Thyroid gland (tissue), 4 donors: Measurements from ENCODE around the gene ANKRD53. TPM values are rescaled to one million over a fixed set of nuclear protein-coding genes. Genes with fewer than 3 reads are reported as not detected.

Source experiments
- DNase-seq, 2 donors: peaks; one replicate each; pipeline ENCODE4 v3.0.0-alpha.2; 2019
- H3K27ac ChIP-seq, 3 donors: fragments of 200-600 bp; sonication (generic); 1 replicate in 2 of 3; 2 replicates in 1 of 3; pipeline ENCODE4 v1.5.1; 2016 to 2019; ENCODE audit warnings: mild to moderate bottlenecking in 1 of 3, moderate library complexity in 1 of 3
- H3K27me3 ChIP-seq: fragments of 200-600 bp; sonication (generic); one replicate; pipeline ENCODE4 v1.5.1; 2019
- H3K36me3 ChIP-seq, 2 donors: fragments of 200-600 bp; sonication (generic); one replicate each; pipeline ENCODE4 v1.5.1; 2016 to 2019
- H3K4me1 ChIP-seq, 2 donors: fragments of 200-600 bp; sonication (generic); one replicate each; pipeline ENCODE4 v1.5.1; 2017 to 2019
- H3K4me3 ChIP-seq, 3 donors: fragments of 200-600 bp; sonication (generic); replicated peaks in 1 of 3; 1 replicate in 2 of 3; 2 replicates in 1 of 3; pipeline ENCODE4 v1.5.1; 2016; ENCODE audit warnings: mild to moderate bottlenecking in 1 of 3
- H3K9me3 ChIP-seq: fragments of 200-600 bp; sonication (generic); one replicate; pipeline ENCODE4 v1.5.1; 2017
- POLR2A ChIP-seq, 2 donors: fragments of 450-650 bp; IDR thresholded peaks; one replicate each; pipeline ENCODE4 v1.6.1; 2017; ENCODE audit warnings: antibody characterized with exemption in 2 of 2, mild to moderate bottlenecking in 2 of 2, moderate library complexity in 1 of 2
- WGBS, 2 donors: methylation state at CpG; one replicate each; pipeline ENCODE4 v1.1.5; 2017; 5-methylcytosine and 5-hydroxymethylcytosine counted together
- intact Hi-C: fragments of 100-400 bp; cut with DNase I; formaldehyde crosslinking; loops from one replicate; pipeline ENCODE4 v1.15.1; 2023
- total RNA-seq, 4 donors: library from RNA; depleted of rRNA; stranded (reverse); fragments of >200 nt; gene quantifications; one replicate each; pipeline ENCODE4 v1.2.3, GENCODE V29; 2016
- TF ChIP-seq, protein P1 (sequence below), 6 experiments: fragments of 200-600 bp in 3 of 6; fragments of 450-650 bp in 3 of 6; sonication (generic) in 3 of 6; IDR thresholded peaks; one replicate each; pipeline ENCODE4 v1.5.1; 2016 to 2019; ENCODE audit warnings: antibody characterized with exemption in 6 of 6, mild to moderate bottlenecking in 2 of 6, inconsistent platforms in 1 of 6, moderate library complexity in 1 of 6

The ANKRD53 gene
- total RNA-seq, 4 donors from 2014 or later = 1.5 to 4.3 (median 2.7) TPM

DNA sequence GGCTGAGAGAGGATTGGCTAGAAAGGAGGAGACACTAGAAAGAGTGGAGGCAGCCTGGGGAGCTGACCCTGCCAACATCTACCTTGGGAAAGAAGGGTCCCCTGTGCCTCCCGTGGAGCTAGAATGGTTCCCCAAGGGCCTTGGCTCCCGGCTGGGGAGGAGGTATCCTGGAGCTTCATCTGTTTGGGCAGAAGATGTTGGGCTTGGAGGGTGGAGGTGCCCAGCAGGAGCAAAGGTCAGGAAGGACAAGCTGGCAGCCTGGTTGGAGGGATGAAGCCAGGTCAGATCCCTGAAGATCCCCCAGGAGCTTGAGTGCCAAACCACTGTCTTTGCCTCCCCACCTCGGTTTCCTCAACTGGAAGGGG lies 39.9 kb upstream of the ANKRD53 start:
- intact Hi-C loops = no loop called here
- WGBS, 2 donors = 41 to 54% methylated on average over 3 of the region's 3 CpGs
- no peaks in the 10 kb centered on the region for H3K9me3 ChIP-seq
- no peaks in the 10 kb centered on the region for H3K4me1 ChIP-seq
- no peaks in the 10 kb centered on the region for H3K36me3 ChIP-seq
- no peak overlapping the region for H3K27ac ChIP-seq
- H3K27me3 ChIP-seq = no peaks in the 10 kb centered on the region
- TF ChIP-seq, protein P1, sequence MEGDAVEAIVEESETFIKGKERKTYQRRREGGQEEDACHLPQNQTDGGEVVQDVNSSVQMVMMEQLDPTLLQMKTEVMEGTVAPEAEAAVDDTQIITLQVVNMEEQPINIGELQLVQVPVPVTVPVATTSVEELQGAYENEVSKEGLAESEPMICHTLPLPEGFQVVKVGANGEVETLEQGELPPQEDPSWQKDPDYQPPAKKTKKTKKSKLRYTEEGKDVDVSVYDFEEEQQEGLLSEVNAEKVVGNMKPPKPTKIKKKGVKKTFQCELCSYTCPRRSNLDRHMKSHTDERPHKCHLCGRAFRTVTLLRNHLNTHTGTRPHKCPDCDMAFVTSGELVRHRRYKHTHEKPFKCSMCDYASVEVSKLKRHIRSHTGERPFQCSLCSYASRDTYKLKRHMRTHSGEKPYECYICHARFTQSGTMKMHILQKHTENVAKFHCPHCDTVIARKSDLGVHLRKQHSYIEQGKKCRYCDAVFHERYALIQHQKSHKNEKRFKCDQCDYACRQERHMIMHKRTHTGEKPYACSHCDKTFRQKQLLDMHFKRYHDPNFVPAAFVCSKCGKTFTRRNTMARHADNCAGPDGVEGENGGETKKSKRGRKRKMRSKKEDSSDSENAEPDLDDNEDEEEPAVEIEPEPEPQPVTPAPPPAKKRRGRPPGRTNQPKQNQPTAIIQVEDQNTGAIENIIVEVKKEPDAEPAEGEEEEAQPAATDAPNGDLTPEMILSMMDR (IDR thresholded peaks at IDR 0.05) = no peak
- no peak for TF ChIP-seq POLR2A (IDR thresholded peaks at IDR 0.05)
- no peak overlapping the region for H3K4me3 ChIP-seq
- no peak for DNase-seq

DNA sequence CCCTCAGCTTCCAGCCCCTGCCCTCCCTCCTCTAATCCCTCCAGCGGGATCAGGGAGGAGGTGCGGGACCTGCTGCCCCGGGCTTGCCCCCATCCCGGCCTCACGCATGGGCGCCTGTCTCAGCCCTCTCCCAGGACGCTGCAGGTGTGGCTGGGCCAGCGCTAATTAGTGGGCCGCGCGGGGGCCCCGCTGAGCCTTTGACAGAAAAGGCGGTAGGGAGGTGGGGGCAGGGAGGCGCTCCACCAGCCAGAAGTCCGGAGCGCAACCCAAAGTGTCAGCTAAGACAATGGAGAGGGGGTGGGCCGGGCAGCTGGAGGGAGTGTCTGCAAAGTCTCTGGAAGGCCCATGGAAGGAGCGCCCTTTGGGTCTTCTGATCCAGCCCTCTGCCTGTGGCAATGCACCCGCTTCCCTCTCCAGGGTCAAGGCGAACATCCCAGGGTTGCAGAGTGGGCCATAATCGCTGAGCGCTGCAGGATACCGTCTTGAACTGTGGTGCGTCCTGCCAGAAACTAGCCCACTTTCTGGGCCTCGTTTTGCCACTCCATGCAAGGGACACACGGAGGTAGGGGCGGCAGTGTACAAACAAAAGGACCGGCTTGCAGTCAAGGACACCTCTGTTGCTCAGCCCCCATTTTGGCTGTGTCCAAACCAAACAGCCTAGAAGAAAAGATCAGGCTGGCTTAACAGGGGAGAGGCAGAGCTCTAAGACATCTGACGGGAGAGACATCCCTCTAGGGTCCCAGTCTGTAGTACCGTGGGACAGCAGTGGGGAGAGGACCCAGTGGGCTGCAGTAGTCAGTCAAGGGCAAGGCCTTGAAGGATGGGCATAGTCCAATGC lies 39.2 kb upstream of the ANKRD53 start:
- Histone ChIP-seq H3K4me3 (no peak overlapping the region), H3K4me1 (no peaks in the 10 kb centered on the region), H3K27me3 (no peaks in the 10 kb centered on the region), H3K9me3 (no peaks in the 10 kb centered on the region), H3K36me3 (no peaks in the 10 kb centered on the region), H3K27ac (no peak overlapping the region)
- no peak for DNase-seq
- WGBS, 2 donors = 36 to 50% methylated on average over 13 to 16 of the region's 30 CpGs
- TF ChIP-seq, protein P1 (IDR thresholded peaks at IDR 0.05) = no peak
- intact Hi-C loops = no loop called here

DNA sequence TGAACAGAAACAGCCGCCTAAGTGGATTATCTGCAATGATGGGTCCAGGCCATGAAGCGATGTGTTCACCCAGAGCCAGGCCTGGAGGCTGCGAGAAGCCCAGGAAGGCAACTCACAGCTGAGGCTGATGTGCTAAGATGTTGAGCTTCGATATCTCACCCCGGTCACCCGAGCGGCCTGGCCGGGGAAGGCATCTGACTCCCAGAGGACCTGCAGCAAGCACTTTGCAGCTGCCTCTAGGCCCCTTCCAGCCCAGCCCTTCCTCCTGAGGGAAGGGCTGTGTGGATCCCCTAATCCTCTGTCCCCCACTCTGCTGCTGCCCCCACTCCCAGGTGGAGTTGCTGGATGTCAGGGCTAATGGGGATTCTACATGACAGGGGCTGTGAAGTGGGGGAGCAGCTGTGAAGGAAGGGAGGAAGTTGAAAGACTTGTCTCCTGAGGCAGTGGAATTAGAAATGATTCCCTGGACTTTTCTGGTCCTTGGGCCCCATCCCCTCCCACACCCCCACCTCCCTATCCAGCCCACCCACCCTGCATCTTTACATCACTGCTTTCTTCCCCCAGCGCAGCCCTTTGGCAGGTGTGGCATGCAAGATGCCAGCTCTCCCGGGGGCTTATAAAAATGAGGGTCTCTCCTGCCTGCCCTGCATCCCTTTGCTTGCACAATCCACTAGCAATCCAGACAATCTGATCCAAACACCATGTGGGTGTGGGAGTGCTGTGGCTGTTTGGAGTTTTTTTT lies 38.4 kb upstream of the ANKRD53 start:
- 86 to 92% methylated on average over 8 to 9 of the region's 10 CpGs for WGBS, 2 donors
- TF ChIP-seq POLR2A (IDR thresholded peaks at IDR 0.05) = no peak
- TF ChIP-seq, protein P1 (IDR thresholded peaks at IDR 0.05) = no peak
- Histone ChIP-seq H3K9me3 (no peaks in the 10 kb centered on the region), H3K27ac (no peak overlapping the region), H3K4me3 (no peak overlapping the region), H3K4me1 (no peaks in the 10 kb centered on the region), H3K27me3 (no peaks in the 10 kb centered on the region), H3K36me3 (no peaks in the 10 kb centered on the region)
- intact Hi-C loops = no loop called here
- no peak for DNase-seq

DNA sequence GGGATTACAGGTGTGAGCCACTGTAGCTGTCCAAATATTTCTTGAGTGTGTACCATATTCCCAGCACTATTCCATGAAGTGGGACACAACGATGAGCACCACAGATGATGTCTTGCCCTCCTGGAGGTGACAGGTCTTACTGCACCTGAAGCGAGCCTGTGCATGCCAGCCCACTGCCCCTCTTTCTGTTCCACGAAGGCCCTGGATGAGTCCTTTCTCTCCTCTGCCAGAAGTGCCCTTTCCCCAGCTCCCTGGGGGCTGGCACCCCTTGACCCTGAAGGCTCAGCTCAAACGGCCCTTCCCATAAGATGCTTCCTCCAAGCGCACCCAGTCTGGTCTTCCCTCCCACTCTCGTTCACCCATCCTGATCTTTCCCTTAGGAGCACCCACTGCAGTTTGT lies 37.2 kb upstream of the ANKRD53 start:
- Histone ChIP-seq H3K4me1 (no peaks in the 10 kb centered on the region), H3K27me3 (no peaks in the 10 kb centered on the region), H3K27ac (no peak overlapping the region), H3K36me3 (no peaks in the 10 kb centered on the region), H3K9me3 (no peaks in the 10 kb centered on the region), H3K4me3 (no peak overlapping the region)
- no peak for DNase-seq
- TF ChIP-seq, protein P1 (IDR thresholded peaks at IDR 0.05) = no peak
- TF ChIP-seq POLR2A (IDR thresholded peaks at IDR 0.05) = no peak
- intact Hi-C loops = no loop called here
- WGBS, 2 donors = 68 to 77% methylated on average over 6 of the region's 6 CpGs

DNA sequence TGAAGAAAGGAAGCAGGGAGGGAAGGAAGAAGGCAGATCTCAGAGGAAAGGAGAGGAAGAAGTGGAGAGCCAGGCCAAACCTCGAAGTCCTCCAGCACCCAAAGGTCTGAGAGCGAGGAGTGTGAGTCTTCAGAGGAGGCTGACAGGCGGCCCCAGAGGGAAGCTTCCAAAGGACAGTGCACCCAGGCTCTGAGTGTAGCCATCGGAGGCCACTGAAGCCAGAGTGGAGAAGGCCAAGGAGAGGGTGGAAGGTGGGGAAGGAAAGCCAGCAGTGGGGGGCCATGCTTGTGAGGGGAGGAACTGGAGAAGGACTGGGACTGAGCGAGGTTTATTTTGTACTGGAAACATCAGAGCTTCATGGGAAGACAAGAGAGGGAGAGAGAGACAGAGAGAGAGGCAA lies 36.7 kb upstream of the ANKRD53 start:
- WGBS, 2 donors = 79 to 87% methylated on average over 5 of the region's 5 CpGs
- Histone ChIP-seq H3K4me1 (peaks cover 0 to under 1% of the 10 kb centered on the region in 2 donors), H3K27ac (no peak overlapping the region), H3K36me3 (no peaks in the 10 kb centered on the region), H3K9me3 (no peaks in the 10 kb centered on the region), H3K4me3 (no peak overlapping the region), H3K27me3 (no peaks in the 10 kb centered on the region)
- TF ChIP-seq, protein P1 (IDR thresholded peaks at IDR 0.05) = no peak
- no peak for TF ChIP-seq POLR2A (IDR thresholded peaks at IDR 0.05)
- no peak for DNase-seq
- intact Hi-C loops = no loop called here
